OCI-LY3 (cell line): ENCODE data around the gene USP7.
"Not testable (repeated sequence)": the region's sequence is repeated elsewhere in the genome, so short reads cannot be mapped to it uniquely, and the experiment has no call there.

Experiments
- H2AFZ ChIP-seq: fragments of 200-600, 300-600 bp; shearing (Covaris generic); 2 replicates; pipeline ENCODE4 v1.6.0; 2014; ENCODE audit warnings: antibody characterized with exemption, low read depth, low read length
- H3K27ac ChIP-seq: fragments of 200-600, 300-600 bp; sonication (generic); 2 replicates; pipeline ENCODE4 v1.5.1; 2014; ENCODE audit warnings: mild to moderate bottlenecking, low read length, moderate library complexity, mixed read lengths
- H3K27me3 ChIP-seq: fragments of 200-600, 300-600 bp; sonication (generic); 2 replicates; pipeline ENCODE4 v1.6.1; 2014; ENCODE audit warnings: low read depth, low read length, mixed read lengths
- H3K36me3 ChIP-seq: fragments of 200-600, 300-600 bp; sonication (generic); replicated peaks from 2 replicates; pipeline ENCODE3; 2014; ENCODE audit warnings: low read depth, low read length, mixed read lengths
- H3K4me1 ChIP-seq: fragments of 300-600, 200-600 bp; sonication (generic); 2 replicates; pipeline ENCODE4 v1.6.1; 2014; ENCODE audit warnings: low read length, mixed read lengths
- H3K4me2 ChIP-seq: fragments of 200-600, 300-600 bp; sonication (generic); 2 replicates; pipeline ENCODE4 v1.6.1; 2014; ENCODE audit warnings: low read length, mixed read lengths
- H3K4me3 ChIP-seq: fragments of 300-600, 200-600 bp; sonication (generic); 2 replicates; pipeline ENCODE4 v1.5.1; 2014; ENCODE audit warnings: antibody characterized with exemption, mild to moderate bottlenecking, low read length, moderate library complexity
- H3K79me2 ChIP-seq: fragments of 300-600, 200-600 bp; shearing (Covaris generic); 2 replicates; pipeline ENCODE4 v1.6.1; 2014; ENCODE audit warnings: mild to moderate bottlenecking, low read length, mixed read lengths
- H3K9ac ChIP-seq: fragments of 300-600, 200-600 bp; shearing (Covaris generic); 2 replicates; pipeline ENCODE4 v1.6.0; 2014; ENCODE audit warnings: mild to moderate bottlenecking, low read length, moderate library complexity
- H3K9me3 ChIP-seq: fragments of 200-600, 300-600 bp; shearing (Covaris generic); 2 replicates; pipeline ENCODE4 v1.6.1; 2014; ENCODE audit warnings: low read length, mixed read lengths; ENCODE audit not compliant: insufficient read depth
- H4K20me1 ChIP-seq: fragments of 200-600, 300-600 bp; sonication (generic); 2 replicates; pipeline ENCODE4 v1.6.1; 2016; ENCODE audit warnings: low read length, mixed read lengths; ENCODE audit not compliant: insufficient read depth
- CTCF ChIP-seq: fragments of 200-600, 300-600 bp; sonication (generic); IDR thresholded peaks from 2 replicates; pipeline ENCODE4 v1.5.1; 2014; ENCODE audit warnings: antibody characterized with exemption, low read length, low read depth
- EZH2phosphoT487 ChIP-seq: fragments of 200-600 bp; shearing (Covaris generic); IDR thresholded peaks from 2 replicates; pipeline ENCODE4 v1.6.1; 2018; ENCODE audit warnings: antibody characterized with exemption, mixed run types, low read depth

USP7 gene

GRCh38 chr16:8921347-8921984 is 42.2 kb downstream of the USP7 start:
- H3K27me3 ChIP-seq, result no peaks in the 10 kb centered on the region
- no peak overlapping the region for H3K9ac ChIP-seq
- H2AFZ ChIP-seq, result no peak overlapping the region
- H3K4me3 ChIP-seq, result no peak overlapping the region
- H3K27ac ChIP-seq, result no peak overlapping the region
- TF ChIP-seq EZH2phosphoT487 (no peak), CTCF (no peak)
- no peak overlapping the region for H3K4me2 ChIP-seq
- no peaks in the 10 kb centered on the region for H3K9me3 ChIP-seq
- peaks cover 69% of the 10 kb centered on the region for H4K20me1 ChIP-seq
- H3K4me1 ChIP-seq, result peaks cover 14% of the 10 kb centered on the region
- peaks cover 30% of the 10 kb centered on the region for H3K79me2 ChIP-seq
- H3K36me3 ChIP-seq, result peaks cover 66% of the 10 kb centered on the region

GRCh38 chr16:8920645-8921346 is 42.9 kb downstream of the USP7 start:
- Histone ChIP-seq H4K20me1 (peaks cover 69% of the 10 kb centered on the region), H3K4me1 (peaks cover 15% of the 10 kb centered on the region), H3K9ac (no peak overlapping the region), H3K27me3 (no peaks in the 10 kb centered on the region), H3K79me2 (peaks cover 26% of the 10 kb centered on the region), H2AFZ (no peak overlapping the region), H3K36me3 (peaks cover 70% of the 10 kb centered on the region), H3K9me3 (no peaks in the 10 kb centered on the region), H3K4me3 (no peak overlapping the region), H3K27ac (no peak overlapping the region), H3K4me2 (no peak overlapping the region)
- TF ChIP-seq EZH2phosphoT487, result no peak
- TF ChIP-seq CTCF, result no peak

- H3K9me3 ChIP-seq, result no peaks in the 10 kb centered on the region
- peaks cover 18% of the 10 kb centered on the region for H3K79me2 ChIP-seq
- no peak overlapping the region for H3K4me3 ChIP-seq
- H4K20me1 ChIP-seq, result peaks cover 65% of the 10 kb centered on the region
- no peak overlapping the region for H3K4me2 ChIP-seq
- TF ChIP-seq CTCF, result no peak
- TF ChIP-seq EZH2phosphoT487, result no peak
- peaks cover 73% of the 10 kb centered on the region for H3K36me3 ChIP-seq
- H2AFZ ChIP-seq, result no peak overlapping the region
- no peak overlapping the region for H3K9ac ChIP-seq
- H3K27me3 ChIP-seq, result no peaks in the 10 kb centered on the region
- H3K4me1 ChIP-seq, result peaks cover 15% of the 10 kb centered on the region
- no peak overlapping the region for H3K27ac ChIP-seq
These were observed 43.7 kb downstream of the USP7 start for GRCh38 chr16:8919934-8920462.

- peaks cover 73% of the 10 kb centered on the region for H3K36me3 ChIP-seq
- TF ChIP-seq CTCF, result no peak
- no peak for TF ChIP-seq EZH2phosphoT487
- no peak overlapping the region for H3K9ac ChIP-seq
These were observed 44.4 kb downstream of the USP7 start for GRCh38 chr16:8919089-8919933.

GRCh38 chr16:8917336-8917735 is 46.4 kb downstream of the USP7 start:
- peaks cover 15% of the 10 kb centered on the region for H3K4me1 ChIP-seq
- H3K27me3 ChIP-seq, H3K9me3 ChIP-seq, H3K79me2 ChIP-seq, H2AFZ ChIP-seq, H3K4me3 ChIP-seq, H3K9ac ChIP-seq, H3K27ac ChIP-seq, H3K4me2 ChIP-seq: not testable (repeated sequence)
- peaks cover 38% of the 10 kb centered on the region for H4K20me1 ChIP-seq
- H3K36me3 ChIP-seq, result peaks cover 61% of the 10 kb centered on the region

More at GRCh38 chr16:8919089-8919933, 44.4 kb downstream of the USP7 start:
- Histone ChIP-seq H3K27me3 (no peaks in the 10 kb centered on the region), H3K4me1 (peaks cover 15% of the 10 kb centered on the region), H3K4me2 (no peak overlapping the region), H2AFZ (no peak overlapping the region), H3K79me2 (peaks cover 11% of the 10 kb centered on the region), H4K20me1 (peaks cover 58% of the 10 kb centered on the region), H3K27ac (no peak overlapping the region), H3K9me3 (no peaks in the 10 kb centered on the region), H3K4me3 (no peak overlapping the region)
